K562 (cell line): Measurements from ENCODE around the gene ACP4. TPM values are rescaled to one million over a fixed set of nuclear protein-coding genes. Genes with fewer than 3 reads are reported as not detected.

ENCODE experiments used
- GATAD2B ChIP-seq: fragments of 450-650 bp; IDR thresholded peaks from 2 replicates; pipeline ENCODE4 v1.6.1; 2017; ENCODE audit warnings: mild to moderate bottlenecking, borderline replicate concordance
- HNRNPL ChIP-seq: fragments of 200-400 bp; formaldehyde crosslinking; IDR thresholded peaks from 2 replicates; pipeline ENCODE4 v1.6.1; 2017; ENCODE audit warnings: low read depth, mild to moderate bottlenecking, low read length
- KDM2B ChIP-seq: fragments of 250-450 bp; sonication (Bioruptor Pico); IDR thresholded peaks from 2 replicates; pipeline ENCODE4 v1.8.0; 2021; ENCODE audit warnings: mild to moderate bottlenecking, moderate library complexity
- RUNX1 ChIP-seq: sonication (generic); IDR thresholded peaks from 2 replicates; pipeline ENCODE4 v1.6.1; 2016; ENCODE audit warnings: antibody characterized with exemption, low read depth
- polyA plus RNA-seq, 8 experiments: library from polyadenylated mRNA; depleted of rRNA in 4 of 8; stranded (reverse) in 5 of 8; unstranded in 3 of 8; fragments of >200 nt; fragmentation: Nextera tagmentation in 2 of 8; fragmentation: Illumina TruSeq in 1 of 8; extraction: Ambion mirVana in 2 of 8; extraction: Trizol in 1 of 8; gene quantifications; 2 replicates each; pipeline versions ENCODE4 v1.2.1 to v1.2.3, GENCODE V29; 2011 to 2014; ENCODE audit warnings: inconsistent platforms in 1 of 8, missing spikeins in 1 of 8
- total RNA-seq, 7 experiments: library from RNA; depleted of rRNA in 6 of 7; stranded (reverse); fragments of >200 nt in 6 of 7; fragmentation: Illumina TruSeq in 2 of 7; extraction: Trizol in 2 of 7; gene quantifications; 2 replicates each; pipeline versions ENCODE4 v1.2.1 to v1.2.3, GENCODE V29; 2011 to 2021; ENCODE audit warnings: low replicate concordance in 1 of 7
- TF ChIP-seq, protein P1 (sequence below), 2 experiments: fragments of 450-650 bp in 1 of 2; sonication (generic) in 1 of 2; formaldehyde crosslinking in 1 of 2; IDR thresholded peaks; 2 replicates each; pipeline versions ENCODE4 v1.7.1 to v1.9.0; 2016 to 2022; ENCODE audit warnings: inconsistent platforms in 1 of 2, mild to moderate bottlenecking in 1 of 2, missing genetic modification reagents in 1 of 2

Gene ACP4
- total and polyA plus RNA-seq, 9 of the 15 experiments (the other 6 are each of a cell fraction or from before 2014, with no cell fraction given) = not detected

DNA sequence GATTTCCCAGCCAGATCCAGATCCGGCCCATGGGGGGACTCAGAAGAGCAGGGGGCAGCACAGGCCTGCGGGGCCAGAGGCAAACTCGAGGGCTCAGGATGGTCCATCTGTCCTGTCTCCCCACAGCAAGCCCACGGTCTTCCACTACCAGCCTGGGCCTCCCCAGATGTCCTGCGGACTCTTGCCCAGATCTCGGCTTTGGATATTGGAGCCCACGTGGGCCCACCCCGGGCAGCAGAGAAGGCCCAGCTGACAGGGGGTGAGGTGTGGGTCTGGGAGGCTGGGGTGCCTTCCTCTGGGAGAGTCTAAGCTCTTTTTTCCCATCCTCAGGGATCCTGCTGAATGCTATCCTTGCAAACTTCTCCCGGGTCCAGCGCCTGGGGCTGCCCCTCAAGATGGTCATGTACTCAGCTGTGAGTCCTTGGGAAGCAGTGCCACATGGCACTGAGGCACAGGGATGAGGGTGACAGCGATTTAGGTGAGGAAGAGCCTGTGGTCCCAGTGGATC lies 3.4 kb downstream of the ACP4 start (continued):
- TF ChIP-seq RUNX1 (no peak), GATAD2B (no peak), KDM2B (CRISPR knock-in tag) (no peak), HNRNPL (no peak)
- TF ChIP-seq, protein P1, sequence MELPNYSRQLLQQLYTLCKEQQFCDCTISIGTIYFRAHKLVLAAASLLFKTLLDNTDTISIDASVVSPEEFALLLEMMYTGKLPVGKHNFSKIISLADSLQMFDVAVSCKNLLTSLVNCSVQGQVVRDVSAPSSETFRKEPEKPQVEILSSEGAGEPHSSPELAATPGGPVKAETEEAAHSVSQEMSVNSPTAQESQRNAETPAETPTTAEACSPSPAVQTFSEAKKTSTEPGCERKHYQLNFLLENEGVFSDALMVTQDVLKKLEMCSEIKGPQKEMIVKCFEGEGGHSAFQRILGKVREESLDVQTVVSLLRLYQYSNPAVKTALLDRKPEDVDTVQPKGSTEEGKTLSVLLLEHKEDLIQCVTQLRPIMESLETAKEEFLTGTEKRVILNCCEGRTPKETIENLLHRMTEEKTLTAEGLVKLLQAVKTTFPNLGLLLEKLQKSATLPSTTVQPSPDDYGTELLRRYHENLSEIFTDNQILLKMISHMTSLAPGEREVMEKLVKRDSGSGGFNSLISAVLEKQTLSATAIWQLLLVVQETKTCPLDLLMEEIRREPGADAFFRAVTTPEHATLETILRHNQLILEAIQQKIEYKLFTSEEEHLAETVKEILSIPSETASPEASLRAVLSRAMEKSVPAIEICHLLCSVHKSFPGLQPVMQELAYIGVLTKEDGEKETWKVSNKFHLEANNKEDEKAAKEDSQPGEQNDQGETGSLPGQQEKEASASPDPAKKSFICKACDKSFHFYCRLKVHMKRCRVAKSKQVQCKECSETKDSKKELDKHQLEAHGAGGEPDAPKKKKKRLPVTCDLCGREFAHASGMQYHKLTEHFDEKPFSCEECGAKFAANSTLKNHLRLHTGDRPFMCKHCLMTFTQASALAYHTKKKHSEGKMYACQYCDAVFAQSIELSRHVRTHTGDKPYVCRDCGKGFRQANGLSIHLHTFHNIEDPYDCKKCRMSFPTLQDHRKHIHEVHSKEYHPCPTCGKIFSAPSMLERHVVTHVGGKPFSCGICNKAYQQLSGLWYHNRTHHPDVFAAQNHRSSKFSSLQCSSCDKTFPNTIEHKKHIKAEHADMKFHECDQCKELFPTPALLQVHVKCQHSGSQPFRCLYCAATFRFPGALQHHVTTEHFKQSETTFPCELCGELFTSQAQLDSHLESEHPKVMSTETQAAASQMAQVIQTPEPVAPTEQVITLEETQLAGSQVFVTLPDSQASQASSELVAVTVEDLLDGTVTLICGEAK (IDR thresholded peaks at IDR 0.05) = no peak
- TF ChIP-seq, protein P1 (CRISPR knock-in tag; IDR thresholded peaks at IDR 0.05) = no peak
